ENCODE data around the gene CTCFL. TPM values are rescaled to one million over a fixed set of nuclear protein-coding genes. Genes with fewer than 3 reads are reported as not detected.
"Not testable (repeated sequence)": the region's sequence is repeated elsewhere in the genome, so short reads cannot be mapped to it uniquely, and the experiment has no call there.

Gene CTCFL
- total RNA-seq, 1 experiment from 2014 or later = 8.2 TPM

DNA sequence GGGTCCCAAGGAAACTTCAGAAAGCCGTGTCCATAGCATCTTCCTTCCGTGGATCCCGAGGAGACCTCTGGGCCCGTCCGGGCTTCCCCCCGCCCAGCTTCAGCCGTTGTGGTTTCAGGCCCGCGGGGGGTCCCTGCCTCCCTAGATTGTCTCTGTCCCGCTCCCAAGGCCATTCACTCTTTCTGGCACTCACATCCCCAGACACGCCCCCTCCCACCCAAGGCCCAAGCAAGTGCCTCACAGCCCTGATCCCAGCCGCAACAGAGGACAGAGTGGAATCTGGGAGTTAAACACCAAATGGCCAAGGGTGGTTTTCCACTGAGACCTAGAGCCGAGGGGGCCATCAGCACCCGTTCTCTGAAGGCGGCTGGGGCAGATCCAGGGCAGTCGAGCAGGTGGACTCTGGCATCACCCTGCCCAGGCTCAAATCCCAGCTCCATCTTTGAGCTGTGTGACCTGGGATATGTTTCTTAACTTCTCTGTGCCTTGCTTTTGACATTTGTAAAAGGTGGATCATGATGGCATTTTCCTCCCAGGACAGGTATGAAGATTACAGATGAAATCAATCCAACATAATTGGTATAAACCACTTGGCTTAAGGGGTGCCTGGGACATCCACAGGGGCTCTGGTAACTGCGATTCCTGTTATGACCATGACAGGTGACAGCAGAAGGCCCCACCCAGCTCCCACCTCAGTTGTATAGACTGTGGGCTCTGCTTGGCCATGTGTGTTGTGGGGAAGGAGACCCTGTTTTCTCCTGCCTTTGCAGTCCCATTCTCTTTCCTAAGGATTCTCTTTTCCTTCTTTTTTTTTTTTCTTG lies 48.1 kb downstream of the CTCFL start:
- Histone ChIP-seq H3K27me3 (ENCODE audit: control insufficient read depth, insufficient read depth, low read length) (no peaks in the 10 kb centered on the region), H3K4me3 (ENCODE audit: insufficient read depth, low read depth, low read length) (no peak overlapping the region), H3K36me3 (replicated peaks; ENCODE audit: control insufficient read depth, insufficient read depth, low read length) (no peaks in the 10 kb centered on the region)
- DNase-seq = peak; percentile 72

DNA sequence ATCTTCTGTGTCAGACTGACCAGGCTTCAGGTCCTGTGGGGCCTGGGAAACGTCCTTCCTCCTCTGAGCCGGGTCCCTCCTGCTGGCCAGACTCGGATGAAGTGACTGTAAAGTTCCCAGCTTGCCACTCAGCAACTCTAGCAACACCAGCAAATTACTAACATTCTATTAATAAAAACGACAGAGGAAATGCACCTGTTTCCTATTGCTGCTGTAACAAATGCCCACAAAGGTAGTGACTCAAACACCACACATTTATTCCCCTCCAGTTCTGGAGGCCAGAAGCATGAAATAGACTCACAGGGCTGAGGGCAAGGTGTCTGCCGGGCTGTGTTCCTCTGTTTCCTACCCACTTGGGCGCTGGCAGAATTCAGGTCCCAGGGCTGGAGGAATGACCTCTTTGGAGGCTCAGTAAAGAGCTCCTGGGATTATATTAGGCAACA lies 48.8 kb downstream of the CTCFL start:
- Histone ChIP-seq H3K27me3 (ENCODE audit: control insufficient read depth, insufficient read depth, low read length) (no peaks in the 10 kb centered on the region), H3K4me3 (ENCODE audit: insufficient read depth, low read depth, low read length) (no peak overlapping the region), H3K36me3 (replicated peaks; ENCODE audit: control insufficient read depth, insufficient read depth, low read length) (no peaks in the 10 kb centered on the region)
- DNase-seq = no peak

DNA sequence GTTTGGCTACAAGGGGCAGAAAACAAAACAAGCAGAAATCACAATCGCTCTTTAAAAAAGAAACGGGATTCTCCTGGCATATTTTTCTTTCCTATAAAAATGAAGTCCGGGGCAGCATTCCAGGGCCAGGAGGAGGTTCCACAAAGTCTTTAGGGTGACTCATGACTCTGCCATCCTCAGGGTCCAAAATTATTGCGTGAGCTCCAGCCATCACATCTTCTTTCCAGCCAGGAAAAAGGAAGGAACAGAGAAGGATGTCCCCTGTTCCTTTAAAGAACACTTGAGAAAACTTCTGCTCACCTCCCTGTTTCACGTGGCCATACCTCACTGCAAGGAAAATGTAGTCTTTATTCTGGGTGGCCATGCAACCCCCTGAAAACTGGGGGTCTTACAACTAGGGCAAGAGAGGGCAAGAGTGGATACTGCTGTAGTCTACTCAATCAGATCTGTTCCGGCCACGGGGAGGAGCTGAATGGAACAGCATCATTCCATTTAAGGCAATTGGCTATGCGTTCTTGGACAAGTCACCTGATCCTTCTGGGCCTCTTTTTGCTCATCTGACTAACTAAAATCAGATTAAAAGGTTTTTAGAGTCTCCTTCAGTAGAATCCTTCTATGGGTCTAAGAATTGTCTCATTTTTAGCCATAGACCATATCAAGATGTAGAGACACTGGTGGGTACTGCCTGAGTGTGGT lies 49.4 kb downstream of the CTCFL start:
- no peak for DNase-seq
- no peaks in the 10 kb centered on the region for H3K27me3 ChIP-seq (ENCODE audit: control insufficient read depth, insufficient read depth, low read length)
- no peaks in the 10 kb centered on the region for H3K36me3 ChIP-seq (replicated peaks; ENCODE audit: control insufficient read depth, insufficient read depth, low read length)
- no peak overlapping the region for H3K4me3 ChIP-seq (ENCODE audit: insufficient read depth, low read depth, low read length)

DNA sequence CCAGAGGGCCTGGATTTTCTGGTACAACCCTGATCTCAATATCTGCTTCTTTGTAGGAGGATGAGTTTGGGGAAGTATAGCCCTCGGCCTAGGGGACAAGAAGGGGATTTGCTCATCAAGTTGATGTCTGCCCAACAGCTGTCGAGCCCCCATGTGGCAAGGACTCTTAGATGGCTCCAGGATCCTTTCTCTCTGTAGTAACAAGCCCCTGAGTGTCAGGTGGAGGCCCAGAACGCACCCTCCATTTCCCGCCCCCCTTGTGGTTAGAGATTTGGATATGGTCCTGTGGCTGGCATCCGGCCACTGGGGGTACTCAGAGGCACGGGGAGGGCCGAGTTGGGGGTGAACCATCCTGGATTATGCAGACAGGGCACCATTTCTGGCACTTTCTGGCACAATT lies 50.1 kb downstream of the CTCFL start:
- no peak overlapping the region for H3K4me3 ChIP-seq (ENCODE audit: insufficient read depth, low read depth, low read length)
- peaks cover 2% of the 10 kb centered on the region for H3K27me3 ChIP-seq (ENCODE audit: control insufficient read depth, insufficient read depth, low read length)
- H3K36me3 ChIP-seq (replicated peaks; ENCODE audit: control insufficient read depth, insufficient read depth, low read length) = no peaks in the 10 kb centered on the region
- no peak for DNase-seq

DNA sequence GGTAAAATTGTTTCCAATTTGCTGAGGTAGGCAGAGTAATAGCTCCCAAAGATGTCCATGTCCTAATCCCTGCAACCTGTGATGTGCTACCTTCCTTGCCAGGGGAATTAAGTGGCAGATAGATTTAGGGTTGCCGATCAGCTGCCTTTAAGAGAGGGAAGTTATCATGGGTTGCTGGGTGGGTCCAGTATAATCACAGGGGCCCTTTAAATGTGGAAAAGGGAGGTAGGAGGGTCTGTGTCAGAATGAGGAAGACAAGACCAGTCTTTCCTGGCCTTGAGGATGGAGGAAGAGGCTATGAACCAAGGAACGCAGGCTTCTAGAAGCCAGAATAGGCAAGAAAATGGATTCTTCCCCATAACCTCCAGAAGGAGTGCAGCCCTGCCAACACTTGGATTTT lies 50.7 kb downstream of the CTCFL start:
- Histone ChIP-seq H3K27me3 (ENCODE audit: control insufficient read depth, insufficient read depth, low read length) (peaks cover 2% of the 10 kb centered on the region), H3K4me3 (ENCODE audit: insufficient read depth, low read depth, low read length) (no peak overlapping the region), H3K36me3 (replicated peaks; ENCODE audit: control insufficient read depth, insufficient read depth, low read length) (no peaks in the 10 kb centered on the region)
- DNase-seq = no peak

DNA sequence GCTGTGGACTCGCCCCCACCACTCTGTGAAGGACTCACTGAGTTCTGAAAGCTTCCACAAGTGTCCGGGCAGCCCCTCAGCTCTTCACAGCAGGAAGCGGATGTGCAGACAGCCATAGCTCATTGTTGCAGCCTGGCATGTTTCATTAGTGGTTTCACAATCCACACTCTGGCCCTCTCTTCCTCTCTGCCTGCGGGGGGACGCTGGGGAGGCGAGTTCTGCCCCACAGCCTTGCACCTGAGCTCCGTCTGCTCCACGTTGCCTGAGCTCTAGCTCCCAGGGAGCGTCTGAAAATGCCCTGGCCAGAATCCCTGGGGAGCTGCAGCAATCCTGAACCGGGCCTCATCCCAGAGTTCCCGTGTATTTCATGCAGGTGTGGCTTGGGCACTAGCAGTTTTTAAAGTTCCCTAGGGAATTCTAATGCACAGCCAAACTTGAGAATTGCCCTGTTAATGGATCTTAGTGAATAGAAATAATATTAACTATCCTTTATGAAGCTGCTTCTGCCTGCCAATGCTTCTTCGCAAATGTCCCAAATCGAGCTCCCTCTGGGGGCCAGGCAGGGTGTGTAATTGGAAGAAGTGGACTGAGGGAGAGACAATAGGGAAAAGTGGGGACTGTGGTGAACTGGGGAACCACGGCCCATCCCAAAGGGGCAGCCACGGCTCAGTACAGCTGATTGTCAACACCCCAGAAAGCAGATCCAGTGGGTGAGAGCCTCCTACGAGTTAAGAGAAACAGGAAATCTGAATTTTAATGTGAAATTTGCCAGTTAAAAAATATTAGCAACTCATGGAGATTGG lies 51.5 kb downstream of the CTCFL start:
- H3K36me3 ChIP-seq (replicated peaks; ENCODE audit: control insufficient read depth, insufficient read depth, low read length) = no peaks in the 10 kb centered on the region
- no peak for DNase-seq
- H3K27me3 ChIP-seq (ENCODE audit: control insufficient read depth, insufficient read depth, low read length) = peaks cover 2% of the 10 kb centered on the region
- no peak overlapping the region for H3K4me3 ChIP-seq (ENCODE audit: insufficient read depth, low read depth, low read length)

DNA sequence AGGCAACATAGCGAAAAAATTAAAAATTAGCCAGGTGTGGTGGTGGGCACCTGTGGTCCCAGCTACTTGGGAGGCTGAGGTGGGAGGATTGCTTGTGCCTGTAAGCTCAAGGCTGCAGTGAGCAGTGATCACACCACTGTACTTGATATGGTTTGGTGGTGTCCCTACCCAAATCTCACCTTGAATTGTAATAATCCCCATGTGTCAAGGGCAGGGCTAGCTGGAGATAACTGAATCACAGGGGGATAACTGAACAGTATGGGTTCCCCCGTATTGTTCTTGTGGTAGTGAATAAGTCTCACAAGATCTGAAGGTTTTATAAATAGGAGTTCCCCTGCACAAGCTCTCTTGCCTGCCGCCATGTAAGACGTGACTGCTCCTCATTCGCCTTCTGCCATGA lies 52.5 kb downstream of the CTCFL start:
- not testable (repeated sequence) for H3K4me3 ChIP-seq (ENCODE audit: insufficient read depth, low read depth, low read length); H3K27me3 ChIP-seq (ENCODE audit: control insufficient read depth, insufficient read depth, low read length); H3K36me3 ChIP-seq (replicated peaks; ENCODE audit: control insufficient read depth, insufficient read depth, low read length); DNase-seq

DNA sequence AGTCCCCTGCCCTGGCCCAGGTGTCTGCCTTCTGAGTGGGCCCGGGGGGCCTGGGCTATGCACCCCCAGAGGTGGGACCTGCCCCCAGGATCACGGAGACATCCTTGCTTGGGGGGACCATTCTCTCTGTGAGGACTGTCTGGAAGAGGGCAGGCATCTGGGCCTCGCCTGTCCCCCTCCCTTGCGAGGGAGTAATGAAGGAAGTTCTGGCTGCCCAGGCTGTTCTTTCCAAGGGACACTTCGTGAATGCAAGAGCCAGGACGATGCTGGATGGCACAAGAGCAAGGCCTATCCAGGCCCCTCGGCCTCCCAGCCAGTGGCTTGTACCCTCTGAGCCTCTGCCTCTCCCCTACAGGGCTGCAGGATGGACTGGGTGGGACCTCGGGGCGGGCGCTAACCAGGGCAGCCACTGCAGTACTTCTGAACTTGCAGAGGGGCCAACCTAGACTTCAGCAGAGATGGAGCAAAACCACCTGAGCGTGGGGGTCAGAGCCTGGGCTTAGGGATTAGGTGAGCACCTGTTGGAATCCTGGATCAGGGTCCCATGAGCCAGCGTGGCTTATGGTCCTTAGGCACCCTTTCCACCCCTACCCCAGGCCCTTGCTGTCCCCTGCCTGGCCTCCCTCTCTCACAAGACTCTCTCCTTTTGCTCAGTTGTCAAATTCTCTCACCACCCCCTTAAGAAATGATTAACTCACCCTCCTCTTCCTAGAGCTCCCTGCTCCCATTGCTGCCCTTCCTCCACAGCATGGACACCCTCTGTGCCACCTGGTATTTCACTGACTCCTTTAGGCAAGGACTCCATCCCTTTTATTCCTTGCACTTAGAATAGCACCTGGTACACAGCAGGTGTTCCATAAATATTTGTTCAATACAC lies 53.2 kb downstream of the CTCFL start:
- DNase-seq = no peak
- H3K27me3 ChIP-seq (ENCODE audit: control insufficient read depth, insufficient read depth, low read length) = peaks cover 2% of the 10 kb centered on the region
- no peak overlapping the region for H3K4me3 ChIP-seq (ENCODE audit: insufficient read depth, low read depth, low read length)
- no peaks in the 10 kb centered on the region for H3K36me3 ChIP-seq (replicated peaks; ENCODE audit: control insufficient read depth, insufficient read depth, low read length)

DNA sequence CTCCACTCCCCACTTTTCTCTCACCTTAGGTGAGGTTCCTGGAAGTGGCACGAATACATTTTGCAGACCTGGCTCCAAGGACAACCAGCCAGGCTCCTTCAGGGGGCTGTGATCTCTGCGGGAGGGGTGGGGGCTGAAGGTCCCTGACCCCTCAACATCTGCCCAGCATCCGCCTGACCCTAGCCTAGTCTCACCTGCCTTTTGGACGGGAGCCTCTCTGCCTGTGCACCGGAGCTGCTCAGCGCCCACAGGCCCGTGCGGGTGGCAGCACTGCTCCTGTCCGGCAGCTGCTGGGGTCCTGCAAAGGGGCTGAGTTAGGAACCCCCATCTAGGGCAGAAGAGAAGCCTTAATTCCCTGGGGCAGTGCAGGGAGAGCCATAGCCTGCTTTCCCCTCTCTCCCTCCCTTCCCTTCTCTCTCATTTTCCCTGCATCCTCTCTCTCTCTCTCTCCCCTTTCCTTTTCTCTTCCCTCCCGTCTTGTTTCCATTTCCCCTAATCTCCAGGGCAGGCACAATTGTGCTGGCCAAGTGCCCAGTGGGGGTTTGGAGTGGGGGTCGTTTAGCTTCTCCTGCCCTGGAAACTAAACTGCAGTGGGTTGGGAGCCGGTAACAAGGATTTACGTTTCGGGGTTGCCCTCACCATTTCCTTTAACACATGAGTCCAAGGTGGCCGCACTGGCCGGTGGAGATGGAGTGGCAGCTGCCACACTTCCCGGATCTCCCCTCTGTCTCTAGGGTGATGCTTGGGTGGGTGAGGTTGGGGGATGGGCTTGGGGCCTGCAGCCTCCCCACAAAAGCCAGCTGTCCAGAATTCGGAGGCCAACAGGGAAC lies 54.1 kb downstream of the CTCFL start:
- H3K4me3 ChIP-seq (ENCODE audit: insufficient read depth, low read depth, low read length) = no peak overlapping the region
- DNase-seq = no peak

DNA sequence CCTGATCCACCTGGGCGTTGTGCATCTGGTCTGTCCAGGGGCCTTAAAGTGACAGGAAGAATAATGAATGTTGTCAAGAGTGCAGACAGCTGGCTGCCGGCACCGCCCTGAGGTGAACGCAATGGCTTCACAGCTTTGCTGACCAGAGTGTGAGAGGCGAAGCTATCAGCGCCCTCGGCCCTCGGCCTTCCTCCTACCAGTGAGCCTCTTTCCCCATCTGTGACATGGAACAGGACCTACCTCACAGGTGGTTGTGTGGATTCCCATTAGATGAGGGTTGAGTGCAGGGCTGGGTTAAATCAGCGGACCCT lies 54.8 kb downstream of the CTCFL start:
- Histone ChIP-seq H3K4me3 (ENCODE audit: insufficient read depth, low read depth, low read length) (no peak overlapping the region), H3K27me3 (ENCODE audit: control insufficient read depth, insufficient read depth, low read length) (peaks cover 2% of the 10 kb centered on the region), H3K36me3 (replicated peaks; ENCODE audit: control insufficient read depth, insufficient read depth, low read length) (no peaks in the 10 kb centered on the region)
- DNase-seq = no peak

More for the DNA sequence above, 54.1 kb downstream of the CTCFL start:
- Histone ChIP-seq H3K27me3 (ENCODE audit: control insufficient read depth, insufficient read depth, low read length) (peaks cover 2% of the 10 kb centered on the region), H3K36me3 (replicated peaks; ENCODE audit: control insufficient read depth, insufficient read depth, low read length) (no peaks in the 10 kb centered on the region)

DNA sequence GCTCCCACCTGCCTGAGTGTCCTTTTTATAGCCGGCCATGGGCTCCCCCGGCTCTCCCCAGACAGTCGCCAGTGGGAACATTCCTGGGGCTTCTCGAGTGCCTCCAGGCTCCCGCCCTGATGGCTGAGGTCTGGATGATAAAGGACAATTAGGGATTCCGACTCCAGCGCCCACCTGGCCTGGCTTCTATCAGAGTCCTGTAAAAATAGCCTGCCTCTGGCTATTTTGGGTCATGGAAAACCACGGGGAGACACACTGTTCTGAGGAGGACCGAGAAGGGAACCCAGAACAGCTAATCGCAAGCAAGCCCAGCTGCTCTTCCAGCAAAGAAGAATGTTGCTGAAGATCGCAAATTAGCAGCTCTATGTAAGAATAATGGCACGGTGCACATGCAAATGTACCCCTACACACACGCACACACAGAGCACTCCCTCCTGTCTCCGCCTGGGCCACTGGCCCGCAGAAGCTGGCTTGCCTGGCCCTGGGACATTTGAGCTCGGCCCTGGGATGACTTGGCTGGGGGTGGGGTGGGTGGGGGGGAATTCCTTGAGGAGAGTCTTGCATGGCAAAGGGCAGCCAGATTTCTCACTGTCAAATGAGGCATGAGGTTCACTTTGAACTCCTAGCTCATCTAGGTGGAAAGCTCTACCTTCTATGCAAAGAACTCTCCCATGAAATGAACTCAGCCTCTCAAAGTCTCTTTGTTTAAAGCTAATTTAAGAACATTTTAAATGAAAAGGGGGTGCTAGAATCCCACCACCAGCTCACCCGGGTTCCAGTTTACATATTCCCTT lies 55.3 kb downstream of the CTCFL start:
- H3K4me3 ChIP-seq (ENCODE audit: insufficient read depth, low read depth, low read length) = no peak overlapping the region

DNA sequence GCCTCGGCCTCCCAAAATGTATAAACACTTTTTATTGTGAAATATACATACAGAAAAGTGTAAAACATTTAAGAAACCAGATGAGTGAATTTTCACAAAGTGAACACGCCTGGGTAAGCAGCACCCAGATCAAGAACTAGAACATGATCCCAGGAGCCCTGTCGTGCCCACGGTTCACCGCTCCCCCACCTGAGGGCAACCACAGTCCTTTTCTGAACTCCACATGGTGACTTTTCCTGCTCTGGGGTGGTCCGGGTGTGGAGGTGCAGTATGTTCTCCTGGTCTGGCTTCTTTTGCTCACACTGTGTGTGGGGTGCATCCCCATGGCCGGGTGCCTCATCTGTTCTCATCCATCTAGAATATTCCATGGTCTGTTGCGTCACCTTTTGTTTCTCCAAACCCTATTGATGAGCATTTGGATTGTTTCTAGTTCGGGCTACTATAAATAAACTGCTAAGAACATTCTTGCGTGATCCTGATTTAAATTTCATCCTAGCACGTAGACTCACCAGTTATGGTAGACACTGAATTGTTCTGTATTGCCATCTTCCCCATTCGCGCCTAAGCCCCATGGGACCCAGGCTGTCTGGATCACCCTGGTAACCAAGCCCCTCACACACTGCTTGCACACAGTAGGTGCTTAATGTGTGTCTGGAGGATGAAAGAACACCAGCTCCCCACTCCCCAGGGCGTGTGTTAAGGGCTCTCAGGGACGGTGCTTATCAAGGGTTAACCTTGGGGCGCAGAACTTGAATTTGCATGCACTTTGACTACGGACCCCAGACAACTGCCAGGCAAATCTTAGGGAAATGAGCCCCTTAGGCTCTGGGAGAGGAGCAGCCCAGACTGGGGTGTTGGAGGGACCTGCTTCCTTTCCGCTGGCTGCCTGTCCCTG lies 56.2 kb downstream of the CTCFL start:
- Histone ChIP-seq H3K27me3 (ENCODE audit: control insufficient read depth, insufficient read depth, low read length) (peaks cover 2% of the 10 kb centered on the region), H3K36me3 (replicated peaks; ENCODE audit: control insufficient read depth, insufficient read depth, low read length) (no peaks in the 10 kb centered on the region), H3K4me3 (ENCODE audit: insufficient read depth, low read depth, low read length) (no peak overlapping the region)
- no peak for DNase-seq

More for the DNA sequence above, 55.3 kb downstream of the CTCFL start:
- Histone ChIP-seq H3K36me3 (replicated peaks; ENCODE audit: control insufficient read depth, insufficient read depth, low read length) (no peaks in the 10 kb centered on the region), H3K27me3 (ENCODE audit: control insufficient read depth, insufficient read depth, low read length) (peaks cover 2% of the 10 kb centered on the region)
- DNase-seq = peak; percentile 74

Data from H7 (cell line).